Mesenteric fat pad (tissue), 1 donor: ENCODE measurements around the gene MATK. TPM values are rescaled to one million over a fixed set of nuclear protein-coding genes. Genes with fewer than 3 reads are reported as not detected.
"Not testable (repeated sequence)": the region's sequence is repeated elsewhere in the genome, so short reads cannot be mapped to it uniquely, and the experiment has no call there.

Source experiments
- DNase-seq: peaks from one replicate; pipeline ENCODE4 v3.0.0-alpha.2; 2020; ENCODE audit warnings: low spot score
- total RNA-seq: library from RNA; stranded (reverse); fragmentation: NEBNext Ultra II Directional; extraction: Animal tissue kit (Norgen Biotek cat#: 25700); gene quantifications from one replicate; pipeline ENCODE4 v1.2.1, GENCODE V29; 2021
- donor health status: DM: yes; HTN: yes; CAD: no.

Gene MATK
- total RNA-seq, 1 donor from 2014 or later, result 3.3 TPM

DNA sequence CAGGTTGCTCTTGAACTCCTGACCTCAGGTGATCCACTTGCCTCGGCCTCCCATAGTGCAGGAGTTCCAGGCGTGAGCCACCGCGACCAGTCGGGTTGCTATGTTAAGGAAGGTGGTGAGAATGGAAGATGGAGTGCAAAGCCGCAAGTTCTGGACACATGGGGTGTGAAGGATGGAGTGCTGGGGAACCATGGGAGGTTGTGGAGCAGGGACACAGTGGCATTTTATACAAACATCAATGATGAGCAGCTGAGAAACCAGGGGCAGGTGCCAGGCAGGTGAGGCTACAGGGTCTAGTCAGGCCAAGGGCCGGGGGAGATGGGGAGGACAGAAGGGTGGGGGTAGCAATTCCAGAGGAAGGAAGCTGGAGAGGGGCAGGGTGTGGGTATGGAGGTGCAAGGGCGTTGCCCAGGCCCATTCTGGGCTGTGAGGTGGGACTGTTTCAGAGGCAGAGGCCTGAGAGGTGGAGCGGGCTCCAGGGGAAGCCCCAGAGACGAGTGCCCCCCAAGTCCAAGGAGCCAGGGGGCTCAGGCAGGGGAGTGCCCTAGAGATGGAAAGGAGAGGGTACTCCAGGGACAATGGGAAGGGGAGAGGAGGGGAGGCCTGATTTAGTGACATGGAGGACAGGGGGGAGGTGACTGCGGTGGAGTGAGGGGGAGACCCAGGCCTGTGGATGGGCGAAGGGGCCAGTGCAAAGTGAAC lies 12.2 kb downstream of the MATK start:
- DNase-seq, result no peak

DNA sequence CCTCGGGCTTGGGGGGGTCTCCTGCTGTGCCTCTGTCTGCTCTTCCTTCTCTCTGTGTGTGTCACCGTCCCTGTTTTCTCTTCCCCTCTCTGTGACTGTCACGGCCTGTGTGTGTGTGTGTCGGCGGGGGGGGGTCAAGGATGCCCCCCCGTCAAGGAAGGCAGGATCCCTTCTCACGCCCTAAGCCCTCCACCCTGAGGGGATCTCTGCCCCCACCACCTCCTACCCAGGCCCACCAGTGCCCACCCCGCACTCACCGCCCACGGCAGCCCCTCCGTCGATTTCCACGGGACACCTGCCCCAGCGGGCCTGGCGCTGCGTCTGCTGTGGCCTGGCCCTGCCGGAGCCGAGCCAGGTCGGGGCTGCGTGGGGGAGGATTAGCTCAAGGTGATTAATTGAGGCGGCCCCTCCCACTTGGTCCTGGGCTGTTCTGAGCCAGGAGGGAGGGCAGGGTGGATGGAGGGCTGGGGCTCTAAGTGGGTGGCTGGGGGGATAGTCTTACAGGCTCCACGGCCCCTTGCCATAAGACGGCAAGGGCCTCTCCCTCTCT lies 14.2 kb downstream of the MATK start, which contains the start of gene RAX2:
TSS of gene RAX2 (minus strand) at position 323 of the 550 bp plus-strand sequence. CDS start 486 bp downstream, outside the sequence.
- DNase-seq, result no peak

DNA sequence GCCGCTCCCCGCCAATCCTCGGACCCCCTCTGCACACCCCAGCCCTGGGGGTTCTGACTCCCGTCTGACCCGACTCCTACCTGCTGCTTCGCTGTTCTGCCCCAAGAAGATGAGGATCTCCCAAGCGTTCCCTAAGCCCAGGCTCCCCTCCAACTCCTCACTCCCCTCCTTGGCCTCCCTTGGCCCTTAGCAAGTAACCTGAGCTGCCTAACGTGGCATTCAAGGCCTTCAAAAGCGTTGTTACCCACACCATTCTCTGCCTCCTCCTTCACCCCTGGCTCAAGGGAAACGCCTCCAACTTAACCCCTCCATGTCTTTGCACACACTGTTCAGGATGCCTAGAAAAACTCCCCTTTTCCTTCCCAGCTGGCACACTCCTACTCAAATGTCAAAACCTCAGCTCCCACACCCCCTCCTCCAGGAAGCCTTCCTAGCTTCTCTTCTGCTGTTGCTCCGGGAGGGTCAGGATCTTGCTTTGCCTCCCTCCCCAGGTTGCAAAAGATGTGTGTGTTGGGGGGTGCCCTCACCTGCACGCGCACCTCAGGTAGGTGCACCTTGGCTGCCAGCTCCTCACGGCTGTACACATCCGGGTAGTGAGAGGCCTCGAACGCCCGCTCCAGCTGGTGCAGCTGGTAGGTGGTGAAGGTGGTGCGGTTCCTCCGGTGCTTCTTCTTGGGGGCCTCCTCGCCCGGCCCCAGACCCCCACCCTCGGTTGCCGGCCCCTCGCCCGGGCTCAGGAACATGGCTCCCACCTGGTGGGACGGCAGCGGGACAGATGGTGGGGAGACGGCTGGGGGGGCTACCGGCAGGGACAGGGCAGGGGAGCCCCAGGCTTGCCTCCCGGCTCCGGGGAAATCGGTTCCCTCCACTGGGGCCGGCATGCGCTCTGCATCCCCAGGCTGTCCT lies 14.9 kb downstream of the MATK start:
- DNase-seq, result no peak

DNA sequence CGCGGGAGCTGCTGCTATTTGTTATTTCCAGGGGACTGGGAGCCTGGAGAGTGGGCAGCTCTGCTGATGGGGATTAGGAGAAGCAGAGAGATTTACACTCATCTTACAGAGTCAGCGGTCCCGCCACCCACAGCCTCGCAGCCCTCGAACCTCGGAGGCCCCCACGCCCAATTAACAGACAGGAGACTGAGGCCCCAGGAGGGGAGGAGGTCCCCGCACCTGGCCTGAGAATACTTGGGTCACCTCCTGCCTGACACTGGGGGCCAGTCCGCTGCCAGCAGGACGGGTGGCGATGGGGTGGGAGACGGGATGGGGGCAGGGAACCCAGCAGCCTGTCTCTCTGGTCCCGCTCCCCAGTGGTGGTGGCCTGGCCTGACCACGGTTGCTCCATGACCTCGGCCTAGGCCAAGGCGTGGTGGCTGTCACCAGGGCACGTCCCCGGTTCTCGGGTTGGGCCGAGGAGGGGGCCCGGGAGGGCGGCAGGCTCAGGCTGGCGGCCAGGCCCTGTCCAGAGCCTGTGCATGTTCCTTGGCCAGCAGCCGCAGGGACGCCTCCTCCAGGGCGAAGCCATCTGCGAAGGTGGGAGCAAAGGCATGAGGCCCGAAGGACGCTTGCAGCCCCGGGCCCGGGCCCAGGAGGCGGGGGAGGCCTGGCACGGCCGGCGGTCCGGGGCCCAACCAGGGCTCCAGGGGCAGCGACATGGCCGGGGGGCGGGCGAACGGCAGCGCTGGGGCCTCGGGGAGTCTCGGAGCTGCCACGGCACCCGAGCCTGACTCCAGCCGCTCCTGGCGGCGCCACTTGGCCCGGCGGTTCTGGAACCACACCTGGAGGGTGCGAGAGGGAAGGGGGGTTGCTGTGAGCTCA lies 15.8 kb downstream of the MATK start:
- DNase-seq, result no peak

DNA sequence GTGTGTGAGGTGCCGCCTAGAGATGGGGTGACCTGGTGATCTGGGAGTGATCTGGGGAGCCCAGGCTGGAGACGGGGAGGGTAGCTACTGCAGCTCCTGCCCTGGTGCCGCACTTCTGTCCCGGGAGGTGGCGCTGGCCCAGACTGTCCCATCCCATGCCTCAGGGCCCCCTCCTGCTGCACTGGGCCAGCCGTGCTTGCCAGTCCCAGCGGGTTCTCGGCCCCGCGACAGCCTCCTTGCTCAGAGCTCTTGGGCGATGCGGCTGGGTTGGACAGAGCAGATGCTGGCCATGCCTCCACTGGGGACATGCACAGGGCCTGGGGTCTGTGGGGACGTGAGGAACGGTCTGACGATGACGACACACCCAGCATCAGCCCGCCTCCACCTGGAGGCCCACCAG lies 16.7 kb downstream of the MATK start:
- DNase-seq, result no peak

DNA sequence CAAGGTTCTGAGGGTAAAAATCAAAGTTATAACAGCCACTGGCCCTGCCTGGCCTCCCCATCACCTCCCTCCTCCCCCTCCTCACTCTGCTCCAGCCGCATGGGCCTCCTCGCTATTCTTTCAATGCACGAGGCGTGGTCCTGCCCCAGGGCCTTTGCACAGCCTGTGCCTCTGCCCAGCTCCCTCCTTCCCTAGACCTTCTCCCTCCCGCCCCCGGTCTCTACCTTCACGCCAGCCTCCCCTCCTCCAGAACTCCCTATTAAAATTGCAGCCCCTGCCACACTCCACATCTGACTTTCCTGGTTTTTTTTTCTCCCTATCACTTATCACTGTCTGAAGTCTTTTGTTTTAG lies 17.5 kb downstream of the MATK start:
- no peak for DNase-seq

DNA sequence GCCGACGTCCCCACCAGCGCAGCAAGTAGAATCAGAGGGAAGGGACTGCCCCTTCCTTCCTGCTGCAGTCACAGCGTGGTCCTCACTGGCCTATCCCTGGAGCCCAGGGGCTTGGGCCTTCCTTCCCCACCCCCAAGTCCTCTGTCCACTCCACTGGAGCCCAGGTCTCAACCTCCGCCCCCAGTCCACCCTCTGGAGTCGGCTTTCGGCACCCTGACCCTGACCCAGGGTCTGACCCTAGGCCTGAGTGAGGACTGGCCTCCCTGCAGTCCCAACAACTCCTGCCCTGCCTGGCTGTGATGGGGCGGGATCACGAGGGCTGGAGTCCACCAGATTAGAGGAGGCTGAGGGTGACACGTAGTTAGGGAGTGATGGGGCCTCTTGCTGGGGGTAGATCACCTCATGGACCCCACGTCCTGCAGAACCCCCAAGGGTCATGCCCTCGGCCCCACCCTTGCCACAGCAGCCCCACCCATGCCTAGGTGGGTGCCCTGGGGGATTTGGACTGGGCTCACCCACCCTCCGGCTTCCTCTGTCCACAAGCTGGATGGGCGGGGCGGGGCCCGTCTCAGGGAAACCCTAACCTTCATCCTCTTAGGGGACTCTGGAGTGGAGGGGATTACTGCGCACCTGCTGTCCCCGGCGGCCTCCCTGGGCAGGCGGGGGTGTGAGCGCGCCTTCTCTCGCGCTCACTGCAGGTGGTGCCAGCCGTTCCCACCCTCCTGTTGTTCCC lies 18.0 kb downstream of the MATK start:
- DNase-seq, result no peak

DNA sequence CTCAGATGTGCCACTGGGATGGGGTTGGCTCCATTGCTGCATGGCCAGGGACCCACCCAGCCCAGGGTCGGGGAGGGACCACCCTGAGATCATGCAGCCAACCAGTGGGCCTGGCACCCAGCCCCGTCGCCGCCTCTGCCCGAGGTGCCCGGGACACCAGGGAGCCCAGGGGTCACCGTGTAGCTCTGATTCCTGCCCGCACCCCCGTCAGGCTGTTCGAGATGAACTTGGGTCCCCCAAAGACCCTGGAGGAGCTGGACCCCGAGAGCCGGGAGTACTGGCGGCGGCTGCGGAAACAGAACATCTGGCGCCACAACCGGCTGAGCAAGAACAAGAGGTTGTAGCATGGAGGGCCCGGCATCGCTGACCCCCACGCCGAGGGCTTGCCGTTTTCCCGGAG lies 19.1 kb downstream of the MATK start:
- DNase-seq, result no peak

DNA sequence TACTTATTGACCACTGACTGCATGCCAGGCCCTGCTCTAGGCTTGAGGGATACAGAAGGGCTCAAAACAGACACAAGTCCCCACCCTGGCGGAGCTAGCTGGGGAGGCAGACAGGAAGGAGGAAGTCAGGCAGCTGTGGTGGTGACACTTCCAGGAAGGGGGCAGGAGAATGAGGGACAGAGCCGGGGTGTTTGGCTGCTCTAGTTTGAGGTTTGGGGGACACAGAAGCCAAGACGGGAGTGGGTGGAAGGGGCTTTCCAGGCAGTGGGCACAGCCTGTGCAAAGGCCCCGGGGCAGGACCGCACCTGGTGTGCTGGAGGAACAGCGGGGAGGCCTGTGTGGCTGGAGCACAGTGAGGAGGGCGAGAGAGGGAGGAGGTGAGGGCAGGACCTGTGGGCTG lies 19.7 kb downstream of the MATK start:
- no peak for DNase-seq

DNA sequence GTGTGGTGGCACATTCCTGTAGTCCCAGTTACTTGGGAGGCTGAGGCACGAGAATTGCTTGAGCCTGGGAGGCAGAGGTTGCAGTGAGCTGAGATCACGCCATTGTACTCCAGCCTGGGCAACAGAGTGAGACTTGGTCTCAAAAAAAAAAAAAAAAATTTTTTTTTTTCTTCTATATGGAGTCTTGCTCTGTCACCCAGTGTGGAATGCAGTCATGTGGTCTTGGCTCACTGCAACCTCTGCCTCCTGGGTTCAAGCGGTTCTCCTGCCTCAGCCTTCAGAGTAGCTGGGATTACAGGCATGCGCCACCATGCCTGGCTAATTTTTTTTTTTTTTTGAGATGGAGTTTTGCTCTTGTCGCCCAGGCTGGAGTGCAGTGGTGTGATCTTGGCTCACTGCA lies 20.4 kb downstream of the MATK start:
- DNase-seq, result not testable (repeated sequence)

DNA sequence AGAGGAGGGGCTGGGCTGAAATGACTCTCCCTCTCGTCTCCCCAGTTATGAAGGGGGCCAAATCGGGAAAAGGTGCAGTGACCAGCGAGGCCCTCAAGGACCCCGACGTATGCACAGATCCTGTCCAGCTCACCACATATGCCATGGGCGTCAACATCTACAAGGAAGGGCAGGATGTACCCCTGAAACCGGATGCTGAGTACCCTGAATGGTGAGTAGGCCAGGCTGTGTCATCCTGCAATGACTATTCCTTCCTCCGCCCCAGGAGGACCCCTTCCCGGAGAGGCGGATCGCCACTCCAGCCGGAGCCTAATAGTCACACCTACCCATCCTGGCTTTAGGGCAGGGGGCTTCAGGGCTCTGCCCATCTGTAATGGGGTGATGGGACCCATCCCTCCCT lies 21.1 kb downstream of the MATK start:
- DNase-seq, result no peak

DNA sequence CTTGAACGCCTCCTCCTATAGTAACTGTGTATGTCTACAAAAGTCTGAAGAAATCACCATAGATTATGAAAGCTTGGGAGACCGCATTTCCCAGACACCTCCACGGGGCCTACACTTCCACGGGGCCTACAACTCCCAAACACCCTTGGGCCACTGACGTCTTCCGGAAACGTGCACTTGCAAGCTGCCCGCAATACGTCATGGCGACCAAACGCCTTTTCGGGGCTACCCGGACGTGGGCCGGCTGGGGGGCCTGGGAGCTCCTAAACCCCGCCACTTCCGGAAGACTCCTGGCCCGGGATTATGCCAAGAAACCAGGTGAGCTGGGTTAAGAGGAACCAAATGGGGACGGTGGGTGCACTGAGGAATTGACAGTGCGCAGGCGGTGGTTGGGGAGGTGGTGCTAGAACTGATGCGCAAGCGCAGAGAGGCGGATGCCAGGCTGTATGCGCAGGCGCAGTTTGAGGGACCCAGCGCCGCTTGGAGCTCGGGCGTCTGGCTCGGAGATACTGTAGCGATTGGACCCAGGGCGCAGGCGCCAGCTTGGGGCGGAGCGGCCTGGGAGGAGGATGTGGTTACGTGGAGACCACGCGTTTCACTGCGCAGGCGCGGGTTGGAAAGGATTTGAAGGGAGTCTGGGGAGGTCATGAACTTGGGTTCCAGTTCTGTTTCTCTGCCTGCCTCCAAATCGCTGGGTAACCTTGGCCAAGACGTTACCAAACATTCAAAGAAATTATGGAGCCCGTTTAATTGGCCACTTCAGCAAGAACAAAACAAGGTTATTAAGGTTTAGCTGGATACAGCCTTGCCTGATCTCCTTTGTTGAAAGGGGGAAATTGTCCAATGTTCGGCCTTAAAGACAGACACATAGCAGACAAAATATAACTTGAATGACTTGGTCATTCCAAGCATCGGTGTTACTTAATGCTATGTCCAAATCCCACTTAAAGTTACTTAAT lies 23.4 kb downstream of the MATK start, which contains the start of gene MRPL54:
TSS of gene MRPL54 (plus strand) at position 182 of the 959 bp plus-strand sequence. CDS start at position 201, 19 bp downstream.
- peak; percentile 100 for DNase-seq

DNA sequence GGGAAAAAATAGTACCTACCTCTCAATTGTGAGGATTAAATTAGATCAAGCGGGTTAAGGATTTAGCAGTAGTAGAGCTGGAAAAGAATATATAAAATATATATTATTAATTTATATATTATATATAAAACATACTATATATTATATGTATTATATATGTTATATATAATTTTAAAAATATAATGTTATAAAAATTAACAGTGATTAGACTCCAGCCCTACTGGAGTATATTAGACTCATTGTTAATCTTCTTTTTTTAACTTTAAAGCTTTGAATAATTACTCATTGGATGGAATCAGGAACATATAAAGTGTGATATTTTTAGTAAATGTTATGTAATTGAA lies 24.1 kb downstream of the MATK start:
- DNase-seq, result no peak

DNA sequence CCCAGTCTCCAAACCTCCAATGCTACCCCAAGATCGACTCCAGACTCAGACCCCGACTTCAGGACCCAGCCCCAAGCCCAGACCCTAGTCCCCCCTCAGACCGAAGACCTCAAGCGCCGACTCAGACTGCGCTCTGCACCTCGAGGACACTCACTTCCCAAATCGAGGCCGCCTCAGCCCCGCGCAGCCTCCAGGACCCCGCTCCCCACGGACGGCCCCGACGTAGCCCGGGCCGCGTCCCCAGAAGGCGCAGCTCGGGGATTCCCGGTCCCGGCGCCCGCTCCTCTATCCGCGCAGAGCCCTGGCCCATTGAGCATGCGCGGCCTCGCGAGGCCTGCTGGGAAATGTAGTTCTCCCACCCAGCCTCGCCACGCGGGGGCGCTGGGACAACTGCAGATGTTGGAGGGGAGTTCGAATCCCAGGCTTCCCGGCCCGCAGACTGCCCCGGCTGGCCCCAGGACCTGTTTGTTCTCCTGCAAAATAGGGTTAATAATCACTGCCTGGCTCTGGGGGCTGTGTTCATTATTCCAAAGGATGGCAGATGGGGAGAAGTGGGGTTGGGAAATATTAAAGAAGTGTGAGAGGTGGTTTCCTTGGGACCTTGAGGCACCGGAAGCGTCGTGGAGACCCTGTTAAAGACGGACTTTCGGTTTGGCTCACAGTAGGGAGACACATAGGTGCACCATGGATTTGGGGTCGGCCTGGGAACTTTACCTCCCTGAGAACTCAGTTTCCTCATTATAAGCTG lies 24.6 kb downstream of the MATK start, which contains the start of gene APBA3:
TSS of gene APBA3 (minus strand) at position 311 of the 748 bp plus-strand sequence. CDS start 1,428 bp downstream, outside the sequence.
- peak; percentile 98 for DNase-seq

DNA sequence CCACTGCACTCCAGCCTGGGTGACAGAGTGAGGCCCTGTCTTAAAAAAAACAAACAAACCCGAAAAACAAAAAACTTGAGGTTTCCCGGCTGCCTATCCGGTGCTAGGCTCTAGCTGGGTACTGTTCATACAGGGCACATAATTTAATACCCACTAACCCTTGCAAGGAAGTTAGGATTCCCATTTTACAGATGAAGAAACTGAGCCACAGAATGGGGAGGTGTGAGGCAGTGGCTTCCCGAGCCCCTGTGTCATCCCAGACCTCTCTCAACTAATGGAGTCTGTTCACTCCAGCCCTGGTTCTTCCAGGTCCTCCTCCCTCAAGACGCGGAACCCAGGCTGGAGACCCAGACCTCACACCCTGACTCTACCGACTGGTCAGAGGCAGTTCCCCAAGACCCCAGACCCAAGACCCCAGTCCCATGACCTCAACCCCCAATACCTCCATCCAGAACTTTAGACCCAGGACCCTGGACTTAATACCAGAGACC lies 25.3 kb downstream of the MATK start:
- DNase-seq, result no peak

DNA sequence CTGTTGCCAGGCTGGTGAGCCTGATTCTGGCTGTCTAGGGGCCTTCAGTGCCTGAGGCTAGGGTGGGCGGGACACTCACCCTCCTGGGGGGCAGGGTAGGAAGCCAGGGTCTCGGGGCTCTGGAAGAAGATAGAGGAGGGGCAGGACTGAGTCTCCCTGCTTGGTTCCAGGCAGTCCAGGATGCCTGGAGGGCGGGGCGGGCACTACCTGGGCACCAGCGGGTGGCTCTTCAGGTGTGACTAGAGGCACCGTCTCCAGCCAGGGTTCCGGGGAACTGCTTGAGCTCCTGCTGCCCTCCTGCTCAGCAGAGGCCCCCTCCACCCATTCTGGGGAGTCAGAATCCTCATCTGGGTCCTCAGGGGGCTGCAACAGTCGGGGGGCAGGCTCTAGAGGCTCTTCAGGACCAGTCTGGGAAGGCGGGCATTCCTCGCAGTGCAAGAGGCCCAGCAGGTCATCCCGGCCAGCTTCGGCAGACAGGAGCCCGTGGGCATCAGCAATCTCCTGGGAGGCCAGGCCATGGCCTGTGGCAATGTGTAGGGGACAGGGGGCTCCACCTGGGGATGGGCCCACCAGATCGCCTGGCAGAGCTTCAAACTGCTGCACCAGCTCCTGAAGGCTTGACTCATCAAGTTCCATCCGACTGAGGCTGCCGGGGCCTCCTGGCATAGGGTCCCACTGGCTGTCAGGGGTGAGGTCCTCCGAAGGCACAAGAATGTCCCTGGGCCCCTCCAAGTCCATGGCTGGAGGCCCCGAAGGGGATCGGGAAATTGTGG lies 26.5 kb downstream of the MATK start:
- DNase-seq, result no peak

DNA sequence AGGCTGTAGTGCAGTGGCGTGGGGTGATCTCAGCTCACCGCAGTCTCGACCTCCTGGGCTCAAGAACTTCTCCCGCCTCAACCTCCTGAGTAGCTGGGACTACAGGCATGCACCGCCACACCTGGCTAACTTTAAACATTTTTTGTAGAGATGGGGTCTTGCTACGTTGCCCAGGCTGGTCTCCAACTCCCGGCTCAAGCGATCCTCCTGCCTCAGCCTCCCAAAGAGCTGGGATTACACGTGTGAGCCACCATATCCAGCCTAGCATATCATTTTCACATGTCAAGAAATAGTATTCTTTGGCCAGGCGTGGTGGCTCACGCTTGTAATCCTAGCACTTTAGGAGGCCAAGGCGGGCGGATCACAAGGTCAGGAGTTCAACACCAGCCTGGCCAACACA lies 27.9 kb downstream of the MATK start:
- DNase-seq, result not testable (repeated sequence)
